ENCODE measurements around the gene OCA2.

- no peak for TF ChIP-seq EZH2phosphoT487 (conservative IDR thresholded peaks at IDR 0.05; ENCODE audit: low read length)
- no peak for TF ChIP-seq CTCF (IDR thresholded peaks at IDR 0.05; ENCODE audit: insufficient read depth, low read length, poor library complexity, severe bottlenecking)
Observed at GRCh38 chr15:27742751-27743477, 356.2 kb downstream of the OCA2 start.
